Ramos (cell line): Measurements from ENCODE around the gene HCCS.

ENCODE experiments used
- in situ Hi-C: fragments of 300-500 bp; cut with MboI; formaldehyde crosslinking; loops from one replicate; pipeline ENCODE4 v1.14.3; 2022; ENCODE audit warnings: low sequenced_read_pairs; ENCODE audit not compliant: unreplicated experiment

Gene HCCS

DNA sequence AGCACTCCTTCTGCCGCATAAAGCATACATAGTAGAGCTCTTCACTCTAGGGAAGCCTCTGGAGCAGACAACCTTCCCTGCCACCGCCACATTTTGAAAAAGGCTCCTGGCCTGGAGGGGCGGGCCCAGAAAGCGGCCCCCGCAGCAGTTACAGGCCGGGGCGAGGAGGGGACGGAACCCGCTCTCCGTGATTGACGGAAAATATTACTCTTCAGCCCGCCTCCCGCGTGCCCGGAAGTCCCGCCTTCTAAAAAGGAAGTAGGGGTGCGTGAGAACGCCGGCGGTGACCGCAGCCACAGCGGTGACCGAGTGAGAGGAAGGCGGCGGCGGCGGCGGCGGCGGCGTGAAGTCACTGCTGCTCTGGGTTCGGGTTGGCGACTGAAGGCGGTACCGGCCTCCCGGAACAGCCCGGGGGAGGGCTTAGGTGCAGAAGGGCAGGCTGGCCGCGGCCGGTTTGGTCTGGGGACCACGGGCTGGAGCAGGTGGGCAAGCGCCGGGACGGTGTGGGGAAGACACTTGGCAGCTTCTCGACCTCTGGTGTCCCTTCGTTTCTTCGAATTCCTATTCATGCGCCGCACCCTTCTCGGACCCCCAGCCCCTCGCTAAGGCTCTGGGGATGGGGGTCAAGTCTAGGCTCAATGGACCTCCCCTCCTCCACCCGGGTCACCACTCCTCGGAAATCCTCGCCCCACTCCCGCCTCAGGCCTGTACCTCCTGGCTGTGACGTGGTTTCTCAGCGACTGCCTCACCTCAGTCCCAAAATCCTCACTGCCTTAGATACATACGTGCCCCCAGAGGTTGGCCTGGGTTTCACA lies at the start of gene HCCS:
HCCS (plus strand) TSS at position 296 of the 815 bp plus-strand sequence. CDS start 729 bp downstream, outside the sequence.
- in situ Hi-C loops = no loop called here

- in situ Hi-C loops = no loop called here
These were observed 46.9 kb upstream of the HCCS start for GRCh38 chrX:11064276-11064675.

GRCh38 chrX:11064851-11065600 lies 46.1 kb upstream of the HCCS start:
- in situ Hi-C loops = no loop called here

GRCh38 chrX:11066812-11067211 lies 44.3 kb upstream of the HCCS start:
- in situ Hi-C loops = no loop called here

DNA sequence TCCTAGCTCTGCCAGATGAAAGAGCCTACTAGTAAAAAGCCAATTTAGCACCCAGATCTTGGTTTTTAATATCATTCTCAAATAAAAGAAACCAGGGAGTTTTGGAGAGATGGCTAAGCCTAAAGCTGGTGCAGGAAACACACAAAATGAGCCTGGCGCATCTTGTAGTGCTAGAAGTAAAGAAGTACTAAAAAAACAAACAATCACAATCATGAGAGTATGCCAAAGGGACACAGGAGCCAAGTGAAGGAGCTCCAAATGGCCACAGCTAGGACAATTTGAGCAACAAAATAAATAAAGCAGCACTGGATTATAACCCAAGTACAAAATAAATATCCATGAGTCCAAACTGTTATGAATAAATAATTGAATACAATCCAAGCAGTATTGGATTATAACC lies 37.8 kb upstream of the HCCS start:
- in situ Hi-C loops = no loop called here

DNA sequence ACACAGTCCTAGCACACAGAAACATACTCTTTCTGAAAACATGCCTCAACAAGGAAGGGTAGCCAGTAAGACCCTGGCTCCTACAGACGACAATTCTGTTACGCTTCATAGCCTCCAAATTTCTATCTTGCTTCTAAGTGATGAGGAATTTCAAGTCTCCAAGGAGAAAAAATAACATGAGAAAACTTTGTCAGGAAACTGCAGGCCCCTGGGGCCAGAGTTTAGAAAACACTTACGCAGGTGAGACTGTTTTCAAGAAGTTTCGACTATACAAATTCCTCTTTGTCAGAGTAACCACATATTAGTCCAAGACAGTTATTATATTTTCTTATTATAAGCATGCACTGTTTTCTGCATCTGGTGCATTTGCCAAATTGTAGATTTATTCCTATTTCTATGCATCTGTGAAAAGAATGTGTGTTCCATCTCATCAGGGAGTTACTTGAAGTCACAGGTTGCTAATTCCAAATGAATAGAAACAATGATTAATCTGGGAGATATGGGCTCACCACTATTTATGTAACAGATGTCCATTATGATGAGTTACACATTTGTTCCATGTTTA lies 30.3 kb upstream of the HCCS start:
- in situ Hi-C loops = no loop called here

DNA sequence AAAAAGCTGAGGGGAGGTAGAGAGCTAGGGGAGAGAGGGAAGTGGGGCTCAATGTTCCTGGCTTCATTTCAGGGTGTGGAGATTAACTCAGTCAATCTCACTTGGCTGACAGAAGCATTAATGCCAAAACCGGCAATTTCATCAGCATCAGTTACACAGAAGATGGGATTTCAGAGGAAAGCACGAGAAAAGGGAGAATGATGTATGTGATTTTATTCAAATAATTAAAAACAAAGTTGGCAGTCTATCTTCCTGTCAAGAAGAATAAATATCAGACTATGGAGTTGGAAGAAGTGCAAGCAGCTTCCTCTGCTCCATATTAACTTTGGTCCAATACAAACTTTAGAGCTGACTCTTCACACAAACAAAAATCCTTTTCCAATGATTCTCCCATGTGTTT lies 29.6 kb upstream of the HCCS start:
- in situ Hi-C loops = no loop called here

GRCh38 chrX:11085305-11085704 lies 25.8 kb upstream of the HCCS start:
- in situ Hi-C loops = no loop called here

DNA sequence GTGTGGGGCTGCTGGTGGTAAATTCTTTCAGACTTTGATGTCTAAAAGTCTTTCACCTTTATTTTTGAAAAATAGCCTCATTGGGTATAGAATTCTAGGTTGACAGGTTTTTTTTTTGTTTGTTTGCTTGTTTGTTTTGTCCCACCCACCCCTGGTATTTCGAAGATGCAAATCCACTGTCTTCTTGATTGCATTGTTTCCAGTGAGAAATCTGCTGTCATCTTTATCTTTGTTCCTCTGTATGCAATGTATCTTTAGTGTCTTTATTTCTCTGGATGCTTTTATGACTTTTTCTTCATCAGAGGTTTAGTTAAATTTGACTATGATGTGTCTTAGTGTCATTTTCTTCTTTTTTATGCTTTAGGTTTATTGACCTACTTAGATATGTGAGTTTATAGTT lies 21.3 kb upstream of the HCCS start:
- in situ Hi-C loops = no loop called here

GRCh38 chrX:11097933-11098332 lies 13.2 kb upstream of the HCCS start:
- in situ Hi-C loops = no loop called here

- in situ Hi-C loops = no loop called here
These were observed 11.7 kb upstream of the HCCS start for GRCh38 chrX:11099465-11099864.

- in situ Hi-C loops = no loop called here
These were observed 10.7 kb upstream of the HCCS start for GRCh38 chrX:11100281-11101035.

GRCh38 chrX:11103006-11103405 lies 8.1 kb upstream of the HCCS start:
- in situ Hi-C loops = no loop called here

GRCh38 chrX:11103751-11104150 lies 7.4 kb upstream of the HCCS start:
- in situ Hi-C loops = no loop called here

DNA sequence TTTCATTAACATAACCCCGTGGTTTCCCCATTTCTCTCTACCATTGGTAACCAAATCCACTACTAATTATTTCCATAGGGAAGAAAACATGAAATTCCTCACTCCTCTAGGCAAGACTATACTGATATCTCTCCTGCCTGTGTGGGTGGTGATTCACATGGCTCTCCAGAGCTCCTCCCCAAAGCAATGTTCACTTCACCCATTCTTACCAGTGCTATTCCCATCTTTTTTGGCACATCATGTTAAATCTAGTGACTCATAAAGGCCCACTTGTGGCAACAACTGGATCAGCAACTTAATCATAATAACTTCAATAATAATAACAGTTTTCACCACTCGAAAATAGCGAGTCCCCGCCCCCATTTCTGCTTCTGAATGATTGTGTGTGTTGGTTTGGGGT lies 6.1 kb upstream of the HCCS start:
- in situ Hi-C loops = no loop called here

GRCh38 chrX:11108253-11108941 lies 2.7 kb upstream of the HCCS start:
- in situ Hi-C loops = no loop called here

GRCh38 chrX:11109968-11110367 lies 1.2 kb upstream of the HCCS start:
- in situ Hi-C loops = no loop called here

DNA sequence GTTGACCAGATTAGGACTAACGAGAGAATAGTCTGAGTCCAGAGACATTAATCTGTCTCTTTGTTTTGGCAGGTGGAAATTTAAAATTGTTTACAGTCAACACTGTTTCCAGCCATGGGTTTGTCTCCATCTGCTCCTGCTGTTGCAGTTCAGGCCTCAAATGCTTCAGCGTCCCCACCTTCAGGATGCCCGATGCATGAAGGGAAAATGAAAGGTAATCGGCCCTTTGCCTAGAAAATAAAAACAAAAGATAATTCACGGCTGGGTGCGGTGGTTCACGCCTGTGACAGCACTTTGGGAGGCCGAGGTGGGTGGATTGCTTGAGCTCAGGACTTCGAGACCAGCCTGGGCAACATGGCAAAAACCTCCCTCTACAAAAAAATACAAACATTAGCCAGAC lies 815 bp downstream of the HCCS start:
- in situ Hi-C loops = no loop called here

DNA sequence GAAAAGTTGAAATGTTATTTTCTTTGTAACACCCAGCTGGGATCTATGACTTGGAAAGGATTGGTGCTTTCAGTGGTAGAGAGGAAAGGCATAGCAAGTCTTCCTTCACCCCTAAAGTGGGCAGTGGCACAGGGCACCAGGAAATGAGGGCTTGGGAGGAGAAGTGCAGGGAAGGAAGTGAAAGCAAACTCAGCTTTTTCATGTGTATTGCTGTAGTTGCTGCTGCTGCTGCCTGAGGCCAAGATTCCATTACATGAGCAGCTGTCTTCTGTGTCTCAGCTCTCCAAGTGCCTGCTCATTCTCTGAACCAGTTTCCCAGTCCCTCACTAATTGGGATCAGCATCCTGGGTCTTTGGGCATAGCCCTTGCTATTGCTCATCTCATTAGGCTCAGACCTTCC lies 2.6 kb downstream of the HCCS start:
- in situ Hi-C loops = no loop called here

GRCh38 chrX:11117745-11118144 lies 6.6 kb downstream of the HCCS start:
- in situ Hi-C loops = no loop called here
